ENCODE data around the gene COX7A2. TPM values are rescaled to one million over a fixed set of nuclear protein-coding genes. Genes with fewer than 3 reads are reported as not detected.

The COX7A2 gene
- total RNA-seq, 1 donor from 2014 or later = 330 TPM

DNA sequence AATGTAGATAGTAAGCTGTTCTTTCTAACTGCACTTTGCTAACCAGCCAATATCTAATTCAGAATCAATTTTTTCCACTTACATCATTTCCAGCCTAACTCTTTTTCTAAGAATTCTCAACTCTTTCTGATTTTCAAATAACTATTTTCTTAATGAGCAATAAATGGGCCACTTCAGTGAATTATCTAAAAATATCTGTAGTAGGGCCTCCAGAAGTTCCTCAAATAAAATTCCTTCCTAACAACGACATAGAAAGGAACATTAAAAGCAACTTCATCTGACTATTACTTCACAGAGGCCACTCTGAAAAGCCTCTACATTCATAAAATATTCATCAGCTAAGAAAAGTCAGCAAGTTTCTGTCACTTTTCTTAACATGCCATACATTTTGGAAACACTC, 42.6 kb downstream of the COX7A2 start:
- Histone ChIP-seq H3K9ac (no peak overlapping the region), H3K4me2 (no peak overlapping the region), H3K4me1 (peaks cover 6% of the 10 kb centered on the region), H4K20me1 (ENCODE audit: low read depth) (peaks cover 22% of the 10 kb centered on the region), H3K79me2 (ENCODE audit: low read depth) (no peaks in the 10 kb centered on the region), H3F3A (ENCODE audit: low read depth) (peaks cover 20% of the 10 kb centered on the region), H2AFZ (replicated peaks) (no peak overlapping the region), H3K4me3 (no peak overlapping the region), H3K9me3 (ENCODE audit: low read depth) (no peaks in the 10 kb centered on the region), H3K27ac (no peak overlapping the region), H3K27me3 (peaks cover 61% of the 10 kb centered on the region), H3K36me3 (no peaks in the 10 kb centered on the region)
- H3K36me3 Mint-ChIP-seq = no peaks in the 10 kb centered on the region
- no peak overlapping the region for H3K27ac Mint-ChIP-seq
- TF ChIP-seq, protein P1, sequence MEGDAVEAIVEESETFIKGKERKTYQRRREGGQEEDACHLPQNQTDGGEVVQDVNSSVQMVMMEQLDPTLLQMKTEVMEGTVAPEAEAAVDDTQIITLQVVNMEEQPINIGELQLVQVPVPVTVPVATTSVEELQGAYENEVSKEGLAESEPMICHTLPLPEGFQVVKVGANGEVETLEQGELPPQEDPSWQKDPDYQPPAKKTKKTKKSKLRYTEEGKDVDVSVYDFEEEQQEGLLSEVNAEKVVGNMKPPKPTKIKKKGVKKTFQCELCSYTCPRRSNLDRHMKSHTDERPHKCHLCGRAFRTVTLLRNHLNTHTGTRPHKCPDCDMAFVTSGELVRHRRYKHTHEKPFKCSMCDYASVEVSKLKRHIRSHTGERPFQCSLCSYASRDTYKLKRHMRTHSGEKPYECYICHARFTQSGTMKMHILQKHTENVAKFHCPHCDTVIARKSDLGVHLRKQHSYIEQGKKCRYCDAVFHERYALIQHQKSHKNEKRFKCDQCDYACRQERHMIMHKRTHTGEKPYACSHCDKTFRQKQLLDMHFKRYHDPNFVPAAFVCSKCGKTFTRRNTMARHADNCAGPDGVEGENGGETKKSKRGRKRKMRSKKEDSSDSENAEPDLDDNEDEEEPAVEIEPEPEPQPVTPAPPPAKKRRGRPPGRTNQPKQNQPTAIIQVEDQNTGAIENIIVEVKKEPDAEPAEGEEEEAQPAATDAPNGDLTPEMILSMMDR (IDR thresholded peaks at IDR 0.05) = no peak
- TF ChIP-seq EZH2phosphoT487 (IDR thresholded peaks at IDR 0.05) (no peak), EZH2 (IDR thresholded peaks at IDR 0.05) (no peak)
- peaks cover 20% of the 10 kb centered on the region for H3K4me1 Mint-ChIP-seq
- no peak for DNase-seq (ENCODE audit: low spot score)
- H3K27me3 Mint-ChIP-seq (ENCODE audit: insufficient read depth, low read depth) = peaks cover 45% of the 10 kb centered on the region
- no peak overlapping the region for H3K4me3 Mint-ChIP-seq
- no peaks in the 10 kb centered on the region for H3K9me3 Mint-ChIP-seq

DNA sequence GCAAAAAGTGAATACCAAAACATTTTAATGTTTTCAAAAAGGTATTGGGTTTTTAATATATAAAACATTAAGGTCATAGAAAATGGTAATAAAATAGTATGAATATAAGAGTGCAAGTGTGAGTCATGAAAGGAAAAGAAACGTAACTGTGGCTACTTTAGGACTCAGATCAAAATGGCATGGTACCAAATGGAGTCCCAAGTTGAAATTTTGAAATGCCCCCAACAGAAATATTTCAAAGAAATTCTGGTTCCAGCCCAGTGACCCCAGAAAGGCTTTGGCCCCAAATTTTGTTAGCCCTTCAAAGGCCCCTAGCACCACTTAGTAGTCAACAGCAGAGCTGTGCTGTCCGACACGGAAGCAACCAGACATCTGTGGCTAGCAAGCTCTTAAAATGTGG, 43.7 kb downstream of the COX7A2 start:
- peaks cover 50% of the 10 kb centered on the region for H3K27me3 ChIP-seq

DNA sequence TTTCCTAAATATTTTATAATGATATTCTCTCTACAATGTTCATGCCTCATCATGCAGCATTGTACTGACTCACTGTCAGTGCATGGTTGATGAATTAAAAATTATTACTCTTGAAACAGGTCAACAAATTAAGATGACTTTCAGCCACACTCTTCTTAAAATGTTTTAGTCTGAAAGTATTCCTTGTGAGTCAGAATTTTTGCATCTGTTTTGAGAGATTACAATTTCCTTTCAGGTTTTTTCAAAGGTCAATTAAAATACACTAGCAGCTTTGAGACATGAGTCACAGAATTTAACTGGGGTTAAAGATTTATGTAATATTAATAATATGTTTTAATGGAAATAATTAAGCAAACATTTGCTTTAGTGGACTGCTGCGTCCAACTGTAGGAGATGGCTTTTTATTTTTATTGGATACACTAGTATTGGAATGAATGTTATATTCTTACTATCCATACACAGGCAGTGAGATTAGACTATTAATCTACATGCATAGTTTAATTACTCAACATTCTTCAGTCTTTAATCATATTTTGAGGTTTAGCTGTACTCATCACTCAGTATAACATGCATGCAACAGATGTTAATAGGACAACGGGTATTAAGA, 47.4 kb downstream of the COX7A2 start:
- H3K9me3 Mint-ChIP-seq = no peaks in the 10 kb centered on the region
- H3K9ac ChIP-seq = no peak overlapping the region
- H3K4me2 ChIP-seq = no peak overlapping the region
- no peaks in the 10 kb centered on the region for H3K36me3 Mint-ChIP-seq
- no peaks in the 10 kb centered on the region for H3K9me3 ChIP-seq (ENCODE audit: low read depth)
- no peak overlapping the region for H3K27ac ChIP-seq
- no peaks in the 10 kb centered on the region for H3K36me3 ChIP-seq
- no peak overlapping the region for H2AFZ ChIP-seq (replicated peaks)
- no peaks in the 10 kb centered on the region for H3K79me2 ChIP-seq (ENCODE audit: low read depth)
- no peaks in the 10 kb centered on the region for H3K4me1 ChIP-seq
- no peak for DNase-seq (ENCODE audit: low spot score)
- no peaks in the 10 kb centered on the region for H3K4me1 Mint-ChIP-seq
- peaks cover 12% of the 10 kb centered on the region for H3K27me3 ChIP-seq
- no peaks in the 10 kb centered on the region for H3F3A ChIP-seq (ENCODE audit: low read depth)
- H3K4me3 Mint-ChIP-seq = no peak overlapping the region
- no peaks in the 10 kb centered on the region for H4K20me1 ChIP-seq (ENCODE audit: low read depth)
- TF ChIP-seq EZH2 (IDR thresholded peaks at IDR 0.05) (no peak), EZH2phosphoT487 (IDR thresholded peaks at IDR 0.05) (no peak)
- TF ChIP-seq, protein P1 (IDR thresholded peaks at IDR 0.05) = no peak
- no peak overlapping the region for H3K4me3 ChIP-seq
- no peaks in the 10 kb centered on the region for H3K27me3 Mint-ChIP-seq (ENCODE audit: insufficient read depth, low read depth)
- no peak overlapping the region for H3K27ac Mint-ChIP-seq

More for the DNA sequence above, 43.7 kb downstream of the COX7A2 start:
- Mint-ChIP-seq H3K27me3 (ENCODE audit: insufficient read depth, low read depth) (peaks cover 34% of the 10 kb centered on the region), H3K4me1 (peaks cover 16% of the 10 kb centered on the region), H3K4me3 (no peak overlapping the region), H3K27ac (no peak overlapping the region), H3K9me3 (no peaks in the 10 kb centered on the region), H3K36me3 (no peaks in the 10 kb centered on the region)
- no peaks in the 10 kb centered on the region for H3K9me3 ChIP-seq (ENCODE audit: low read depth)
- no peak for DNase-seq (ENCODE audit: low spot score)
- no peak overlapping the region for H3K27ac ChIP-seq
- no peaks in the 10 kb centered on the region for H3K36me3 ChIP-seq
- no peaks in the 10 kb centered on the region for H3K79me2 ChIP-seq (ENCODE audit: low read depth)
- peaks cover 5% of the 10 kb centered on the region for H3K4me1 ChIP-seq
- H3F3A ChIP-seq (ENCODE audit: low read depth) = peaks cover 9% of the 10 kb centered on the region
- H3K4me2 ChIP-seq = no peak overlapping the region
- H4K20me1 ChIP-seq (ENCODE audit: low read depth) = peaks cover 19% of the 10 kb centered on the region
- H3K9ac ChIP-seq = no peak overlapping the region
- TF ChIP-seq EZH2phosphoT487 (IDR thresholded peaks at IDR 0.05) (no peak), EZH2 (IDR thresholded peaks at IDR 0.05) (no peak)
- TF ChIP-seq, protein P1 (IDR thresholded peaks at IDR 0.05) = no peak
- no peak overlapping the region for H3K4me3 ChIP-seq
- H2AFZ ChIP-seq (replicated peaks) = no peak overlapping the region

Data from neural progenitor cell (in vitro differentiated cells).